Breast epithelium (tissue), 3 donors: ENCODE results near the gene NFIC.

Source experiments
- POLR2A ChIP-seq: fragments of 450-650 bp; IDR thresholded peaks from one replicate; pipeline ENCODE4 v1.6.1; 2016; ENCODE audit warnings: antibody characterized with exemption, mild to moderate bottlenecking, moderate library complexity
- POLR2AphosphoS5 ChIP-seq, 3 donors: sonication (generic); formaldehyde crosslinking; IDR thresholded peaks; one replicate each; pipeline ENCODE4 v1.6.1; 2017; ENCODE audit warnings: antibody characterized with exemption in 3 of 3
- TF ChIP-seq, protein P1 (sequence below), 3 donors: fragments of 450-650 bp; IDR thresholded peaks; one replicate each; pipeline ENCODE4 v1.5.1; 2016 to 2017; ENCODE audit warnings: antibody characterized with exemption in 3 of 3, mild to moderate bottlenecking in 3 of 3, moderate library complexity in 3 of 3

DNA sequence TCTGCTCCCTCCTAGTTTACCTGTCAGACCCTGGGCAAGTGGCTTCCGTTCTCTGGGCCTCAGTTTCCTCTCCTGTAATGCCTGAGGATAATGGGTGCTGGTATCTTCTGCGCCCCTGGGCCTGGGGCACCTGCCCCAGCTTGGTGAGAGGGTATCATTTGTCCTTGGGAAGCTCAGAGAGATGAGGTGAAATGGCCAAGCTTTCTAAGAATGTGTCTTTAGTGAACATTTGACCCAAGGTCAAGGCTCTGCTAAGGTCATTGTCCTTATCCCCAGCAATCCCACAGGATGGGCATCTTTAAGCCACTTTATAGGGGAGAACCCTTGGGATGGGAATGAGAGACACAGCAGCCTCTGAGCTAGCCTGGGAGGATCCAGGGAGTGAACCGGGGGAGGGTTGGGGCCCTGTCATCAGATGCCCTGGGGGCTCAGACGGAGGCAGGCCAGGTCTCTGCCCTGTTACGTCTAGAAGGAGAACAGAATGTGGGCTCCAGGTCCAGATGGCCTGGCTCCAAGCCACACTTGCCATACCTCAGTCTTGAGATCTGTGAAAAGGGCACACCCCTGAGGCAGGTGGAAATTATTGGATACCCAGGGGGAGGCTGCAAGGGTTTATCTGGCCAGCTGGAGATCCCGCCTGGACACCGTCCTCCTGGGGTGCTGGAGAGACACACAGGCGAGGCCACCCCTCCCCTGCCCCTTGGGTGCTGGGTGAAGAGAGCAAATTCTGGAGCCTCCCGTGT lies 1.1 kb upstream of the NFIC start:
- TF ChIP-seq, protein P1, sequence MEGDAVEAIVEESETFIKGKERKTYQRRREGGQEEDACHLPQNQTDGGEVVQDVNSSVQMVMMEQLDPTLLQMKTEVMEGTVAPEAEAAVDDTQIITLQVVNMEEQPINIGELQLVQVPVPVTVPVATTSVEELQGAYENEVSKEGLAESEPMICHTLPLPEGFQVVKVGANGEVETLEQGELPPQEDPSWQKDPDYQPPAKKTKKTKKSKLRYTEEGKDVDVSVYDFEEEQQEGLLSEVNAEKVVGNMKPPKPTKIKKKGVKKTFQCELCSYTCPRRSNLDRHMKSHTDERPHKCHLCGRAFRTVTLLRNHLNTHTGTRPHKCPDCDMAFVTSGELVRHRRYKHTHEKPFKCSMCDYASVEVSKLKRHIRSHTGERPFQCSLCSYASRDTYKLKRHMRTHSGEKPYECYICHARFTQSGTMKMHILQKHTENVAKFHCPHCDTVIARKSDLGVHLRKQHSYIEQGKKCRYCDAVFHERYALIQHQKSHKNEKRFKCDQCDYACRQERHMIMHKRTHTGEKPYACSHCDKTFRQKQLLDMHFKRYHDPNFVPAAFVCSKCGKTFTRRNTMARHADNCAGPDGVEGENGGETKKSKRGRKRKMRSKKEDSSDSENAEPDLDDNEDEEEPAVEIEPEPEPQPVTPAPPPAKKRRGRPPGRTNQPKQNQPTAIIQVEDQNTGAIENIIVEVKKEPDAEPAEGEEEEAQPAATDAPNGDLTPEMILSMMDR (IDR thresholded peaks at IDR 0.05): no peak
- no peak for TF ChIP-seq POLR2AphosphoS5 (IDR thresholded peaks at IDR 0.05)
- TF ChIP-seq POLR2A: no peak
